Activated CD4-positive, alpha-beta T cell treated with anti-CD3 and anti-CD28 coated beads, Interleukin-2, Interleukin-6, amounts not matched to agents 100 ng/mL and 50 ng/mL, durations not matched to agents 16 hours and 8 hours (primary cell): ENCODE data around the gene BRME1.
"Not testable (repeated sequence)": the region's sequence is repeated elsewhere in the genome, so short reads cannot be mapped to it uniquely, and the experiment has no call there.

Experiments
- DNase-seq: peaks from one replicate; pipeline ENCODE4 v3.0.0-alpha.2; 2020

Gene BRME1

GRCh38 chr19:13926010-13926409, 20.1 kb upstream of the BRME1 start:
- no peak for DNase-seq

GRCh38 chr19:13923194-13923987, 17.5 kb upstream of the BRME1 start:
- no peak for DNase-seq

- not testable (repeated sequence) for DNase-seq
Measured at GRCh38 chr19:13922118-13922517, 16.2 kb upstream of the BRME1 start.

- peak; percentile 72 for DNase-seq
Measured at GRCh38 chr19:13920940-13921747, 15.2 kb upstream of the BRME1 start.

- DNase-seq: no peak
Measured at GRCh38 chr19:13920524-13920923, 14.6 kb upstream of the BRME1 start.

GRCh38 chr19:13918726-13919411, 13.0 kb upstream of the BRME1 start:
- no peak for DNase-seq

- no peak for DNase-seq
Measured at GRCh38 chr19:13917888-13918406, 12.0 kb upstream of the BRME1 start.

GRCh38 chr19:13914777-13915176, 8.9 kb upstream of the BRME1 start:
- DNase-seq: no peak

GRCh38 chr19:13913352-13913751, 7.4 kb upstream of the BRME1 start:
- DNase-seq: no peak

- no peak for DNase-seq
Measured at GRCh38 chr19:13909430-13909829, 3.5 kb upstream of the BRME1 start.

GRCh38 chr19:13908674-13909073, 2.8 kb upstream of the BRME1 start:
- no peak for DNase-seq

- DNase-seq: no peak
Measured at GRCh38 chr19:13906910-13907309, 993 bp upstream of the BRME1 start.

GRCh38 chr19:13906521-13906904, 596 bp upstream of the BRME1 start:
- DNase-seq: peak; percentile 13

- DNase-seq: peak; percentile 54
Measured at GRCh38 chr19:13902993-13903555, 2.8 kb downstream of the BRME1 start.

GRCh38 chr19:13899912-13900584, 5.9 kb downstream of the BRME1 start:
- DNase-seq: no peak

- no peak for DNase-seq
Measured at GRCh38 chr19:13899393-13899792, 6.5 kb downstream of the BRME1 start.

- DNase-seq: no peak
Measured at GRCh38 chr19:13896227-13896626, 9.7 kb downstream of the BRME1 start.

- no peak for DNase-seq
Measured at GRCh38 chr19:13894552-13894951, 11.4 kb downstream of the BRME1 start.

GRCh38 chr19:13892870-13893269, 13.0 kb downstream of the BRME1 start:
- no peak for DNase-seq

GRCh38 chr19:13890136-13890535, 15.8 kb downstream of the BRME1 start:
- no peak for DNase-seq

- no peak for DNase-seq
Measured at GRCh38 chr19:13888281-13888680, 17.6 kb downstream of the BRME1 start.

- no peak for DNase-seq
Measured at GRCh38 chr19:13887517-13887916, 18.4 kb downstream of the BRME1 start.
